Measurements from ENCODE around the gene PROK1.
"Not testable (repeated sequence)": the region's sequence is repeated elsewhere in the genome, so short reads cannot be mapped to it uniquely, and the experiment has no call there.

PROK1 gene

GRCh38 chr1:110433803-110434202, 17.1 kb upstream of the PROK1 start:
- no peak for DNase-seq (ENCODE audit: low read depth in 2 of 2)

- DNase-seq (ENCODE audit: low read depth in 2 of 2), result no peak
Observed at GRCh38 chr1:110434946-110435345, 16.0 kb upstream of the PROK1 start.

- no peak for DNase-seq (ENCODE audit: low read depth in 2 of 2)
Observed at GRCh38 chr1:110436635-110437034, 14.3 kb upstream of the PROK1 start.

GRCh38 chr1:110437645-110438299, 13.2 kb upstream of the PROK1 start:
- DNase-seq (ENCODE audit: low read depth in 2 of 2), result not testable (repeated sequence)

- no peak for DNase-seq (ENCODE audit: low read depth in 2 of 2)
Observed at GRCh38 chr1:110438893-110439292, 12.1 kb upstream of the PROK1 start.

GRCh38 chr1:110439873-110440272, 11.1 kb upstream of the PROK1 start:
- DNase-seq (ENCODE audit: low read depth in 2 of 2), result not testable (repeated sequence)

GRCh38 chr1:110440877-110441276, 10.1 kb upstream of the PROK1 start:
- DNase-seq (ENCODE audit: low read depth in 2 of 2), result no peak

GRCh38 chr1:110441888-110442287, 9.1 kb upstream of the PROK1 start:
- DNase-seq (ENCODE audit: low read depth in 2 of 2), result no peak

GRCh38 chr1:110443451-110443850, 7.5 kb upstream of the PROK1 start:
- no peak for DNase-seq (ENCODE audit: low read depth in 2 of 2)

- no peak for DNase-seq (ENCODE audit: low read depth in 2 of 2)
Observed at GRCh38 chr1:110444561-110444960, 6.4 kb upstream of the PROK1 start.

GRCh38 chr1:110449661-110450651, 993 bp upstream of the PROK1 start:
- no peak for DNase-seq (ENCODE audit: low read depth in 2 of 2)

- DNase-seq (ENCODE audit: low read depth in 2 of 2), result no peak
Observed at GRCh38 chr1:110452330-110452729, 1.4 kb downstream of the PROK1 start.

- DNase-seq (ENCODE audit: low read depth in 2 of 2), result no peak
Observed at GRCh38 chr1:110453829-110454228, 2.9 kb downstream of the PROK1 start.

- DNase-seq (ENCODE audit: low read depth in 2 of 2), result no peak
Observed at GRCh38 chr1:110454328-110454727, 3.4 kb downstream of the PROK1 start.

- no peak for DNase-seq (ENCODE audit: low read depth in 2 of 2)
Observed at GRCh38 chr1:110455151-110455550, 4.2 kb downstream of the PROK1 start.

GRCh38 chr1:110457206-110457605, 6.3 kb downstream of the PROK1 start:
- DNase-seq (ENCODE audit: low read depth in 2 of 2), result no peak

GRCh38 chr1:110460253-110461220, 9.6 kb downstream of the PROK1 start:
- peak; percentile 79 to 82 for DNase-seq (ENCODE audit: low read depth in 2 of 2)

GRCh38 chr1:110462093-110462492, 11.1 kb downstream of the PROK1 start:
- DNase-seq (ENCODE audit: low read depth in 2 of 2), result no peak

GRCh38 chr1:110462964-110463363, 12.0 kb downstream of the PROK1 start:
- DNase-seq (ENCODE audit: low read depth in 2 of 2), result no peak

- DNase-seq (ENCODE audit: low read depth in 2 of 2), result no peak
Observed at GRCh38 chr1:110463725-110464124, 12.8 kb downstream of the PROK1 start.

GRCh38 chr1:110464340-110464739, 13.4 kb downstream of the PROK1 start:
- no peak for DNase-seq (ENCODE audit: low read depth in 2 of 2)

Measured in activated CD4-positive, alpha-beta T cell treated with anti-CD3 and anti-CD28 coated beads for 24 hours (primary cell).